Vagina (tissue), 2 donors: ENCODE measurements around the gene ATP6V0E1.

ENCODE experiments used
- POLR2A ChIP-seq, 2 donors: fragments of 450-650 bp; IDR thresholded peaks; one replicate each; pipeline ENCODE4 v1.6.1; 2017; ENCODE audit warnings: antibody characterized with exemption in 2 of 2, mild to moderate bottlenecking in 2 of 2, moderate library complexity in 2 of 2
- POLR2AphosphoS5 ChIP-seq, 2 donors: sonication (generic); formaldehyde crosslinking; IDR thresholded peaks; one replicate each; pipeline ENCODE4 v1.9.0; 2017; ENCODE audit warnings: antibody characterized with exemption in 2 of 2, mild to moderate bottlenecking in 2 of 2, low read depth in 1 of 2; ENCODE audit not compliant: insufficient read depth in 1 of 2
- TF ChIP-seq, protein P1 (sequence below), 3 experiments: fragments of 450-650 bp in 2 of 3; fragments of 200-600 bp in 1 of 3; sonication (generic) in 1 of 3; IDR thresholded peaks; one replicate each; pipeline ENCODE4 v1.5.1; 2017 to 2019; ENCODE audit warnings: antibody characterized with exemption in 3 of 3, mild to moderate bottlenecking in 2 of 3, moderate library complexity in 2 of 3

DNA sequence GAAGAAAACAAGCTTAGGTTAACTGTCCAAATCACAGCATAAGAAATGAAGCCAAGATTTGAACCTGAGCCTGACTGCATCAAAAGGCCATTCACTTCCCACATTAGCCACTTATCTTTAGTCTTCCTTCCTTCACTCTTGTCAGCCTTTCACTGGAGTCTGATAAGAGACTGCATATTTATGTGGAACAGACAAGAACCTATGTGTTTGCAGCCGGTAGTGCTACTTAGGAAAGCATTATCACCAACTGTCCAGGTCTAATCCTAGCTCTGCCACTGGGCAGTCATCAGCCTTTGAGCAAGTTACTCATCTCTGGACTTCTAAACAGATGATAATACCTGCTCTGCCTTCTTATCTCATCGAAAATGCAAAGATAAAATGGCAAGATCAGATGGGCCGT is 12.1 kb upstream of the ATP6V0E1 start:
- TF ChIP-seq, protein P1, sequence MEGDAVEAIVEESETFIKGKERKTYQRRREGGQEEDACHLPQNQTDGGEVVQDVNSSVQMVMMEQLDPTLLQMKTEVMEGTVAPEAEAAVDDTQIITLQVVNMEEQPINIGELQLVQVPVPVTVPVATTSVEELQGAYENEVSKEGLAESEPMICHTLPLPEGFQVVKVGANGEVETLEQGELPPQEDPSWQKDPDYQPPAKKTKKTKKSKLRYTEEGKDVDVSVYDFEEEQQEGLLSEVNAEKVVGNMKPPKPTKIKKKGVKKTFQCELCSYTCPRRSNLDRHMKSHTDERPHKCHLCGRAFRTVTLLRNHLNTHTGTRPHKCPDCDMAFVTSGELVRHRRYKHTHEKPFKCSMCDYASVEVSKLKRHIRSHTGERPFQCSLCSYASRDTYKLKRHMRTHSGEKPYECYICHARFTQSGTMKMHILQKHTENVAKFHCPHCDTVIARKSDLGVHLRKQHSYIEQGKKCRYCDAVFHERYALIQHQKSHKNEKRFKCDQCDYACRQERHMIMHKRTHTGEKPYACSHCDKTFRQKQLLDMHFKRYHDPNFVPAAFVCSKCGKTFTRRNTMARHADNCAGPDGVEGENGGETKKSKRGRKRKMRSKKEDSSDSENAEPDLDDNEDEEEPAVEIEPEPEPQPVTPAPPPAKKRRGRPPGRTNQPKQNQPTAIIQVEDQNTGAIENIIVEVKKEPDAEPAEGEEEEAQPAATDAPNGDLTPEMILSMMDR (IDR thresholded peaks at IDR 0.05): no peak
- no peak for TF ChIP-seq POLR2A (IDR thresholded peaks at IDR 0.05)
- TF ChIP-seq POLR2AphosphoS5 (IDR thresholded peaks at IDR 0.05; ENCODE audit: insufficient read depth in 1 of 2, low read depth in 1 of 2): no peak
